Measurements from ENCODE around the gene POU3F1.

Gene POU3F1

GRCh38 chr1:38018864-38019343 is 27.7 kb downstream of the POU3F1 start:
- no peak for TF ChIP-seq EZH2 (IDR thresholded peaks at IDR 0.05; ENCODE audit: borderline replicate concordance, low read length)
- peak; percentile 61 for TF ChIP-seq CTCF (IDR thresholded peaks at IDR 0.05; ENCODE audit: low read length)
- Histone ChIP-seq H3K4me2 (ENCODE audit: low read length) (no peak overlapping the region), H3K27me3 (ENCODE audit: insufficient read depth, low read length) (no peaks in the 10 kb centered on the region), H3K36me3 (ENCODE audit: insufficient read depth, low read length) (peaks cover 87% of the 10 kb centered on the region), H2AFZ (ENCODE audit: low read length) (no peak overlapping the region), H3F3A (ENCODE audit: insufficient read depth, low read length) (no peaks in the 10 kb centered on the region; the same call in 1 of the 2 replicates), H3K9me3 (ENCODE audit: low read length) (no peaks in the 10 kb centered on the region), H3K27ac (ENCODE audit: low read depth, low read length, poor library complexity, severe bottlenecking) (no peak overlapping the region), H4K20me1 (ENCODE audit: insufficient read depth, low read length) (no peaks in the 10 kb centered on the region), H3K9ac (ENCODE audit: low read length) (no peak overlapping the region), H3K4me3 (ENCODE audit: low read depth, low read length, poor library complexity, severe bottlenecking) (no peak overlapping the region), H3K79me2 (ENCODE audit: insufficient read depth, low read length) (peaks cover 14% of the 10 kb centered on the region; the same call in 1 of the 2 replicates), H3K9me2 (ENCODE audit: low read depth, low read length) (no peaks in the 10 kb centered on the region), H3K4me1 (ENCODE audit: insufficient read depth, low read length, severe bottlenecking) (peaks cover 9% of the 10 kb centered on the region)

GRCh38 chr1:38015978-38016725 is 30.4 kb downstream of the POU3F1 start:
- Histone ChIP-seq H3K9me3 (ENCODE audit: low read length) (no peaks in the 10 kb centered on the region), H3K4me3 (ENCODE audit: low read depth, low read length, poor library complexity, severe bottlenecking) (no peak overlapping the region), H2AFZ (ENCODE audit: low read length) (no peak overlapping the region), H3K9me2 (ENCODE audit: low read depth, low read length) (no peaks in the 10 kb centered on the region), H3K27ac (ENCODE audit: low read depth, low read length, poor library complexity, severe bottlenecking) (no peak overlapping the region), H3K79me2 (ENCODE audit: insufficient read depth, low read length) (peaks cover 25% of the 10 kb centered on the region), H3K9ac (ENCODE audit: low read length) (no peak overlapping the region), H3K4me1 (ENCODE audit: insufficient read depth, low read length, severe bottlenecking) (peaks cover 17% of the 10 kb centered on the region), H3K27me3 (ENCODE audit: insufficient read depth, low read length) (no peaks in the 10 kb centered on the region), H4K20me1 (ENCODE audit: insufficient read depth, low read length) (no peaks in the 10 kb centered on the region), H3K36me3 (ENCODE audit: insufficient read depth, low read length) (peaks cover 62% of the 10 kb centered on the region), H3K4me2 (ENCODE audit: low read length) (no peak overlapping the region), H3F3A (ENCODE audit: insufficient read depth, low read length) (no peaks in the 10 kb centered on the region)
- TF ChIP-seq EZH2 (IDR thresholded peaks at IDR 0.05; ENCODE audit: borderline replicate concordance, low read length) (no peak), CTCF (IDR thresholded peaks at IDR 0.05; ENCODE audit: low read length) (no peak)

DNA sequence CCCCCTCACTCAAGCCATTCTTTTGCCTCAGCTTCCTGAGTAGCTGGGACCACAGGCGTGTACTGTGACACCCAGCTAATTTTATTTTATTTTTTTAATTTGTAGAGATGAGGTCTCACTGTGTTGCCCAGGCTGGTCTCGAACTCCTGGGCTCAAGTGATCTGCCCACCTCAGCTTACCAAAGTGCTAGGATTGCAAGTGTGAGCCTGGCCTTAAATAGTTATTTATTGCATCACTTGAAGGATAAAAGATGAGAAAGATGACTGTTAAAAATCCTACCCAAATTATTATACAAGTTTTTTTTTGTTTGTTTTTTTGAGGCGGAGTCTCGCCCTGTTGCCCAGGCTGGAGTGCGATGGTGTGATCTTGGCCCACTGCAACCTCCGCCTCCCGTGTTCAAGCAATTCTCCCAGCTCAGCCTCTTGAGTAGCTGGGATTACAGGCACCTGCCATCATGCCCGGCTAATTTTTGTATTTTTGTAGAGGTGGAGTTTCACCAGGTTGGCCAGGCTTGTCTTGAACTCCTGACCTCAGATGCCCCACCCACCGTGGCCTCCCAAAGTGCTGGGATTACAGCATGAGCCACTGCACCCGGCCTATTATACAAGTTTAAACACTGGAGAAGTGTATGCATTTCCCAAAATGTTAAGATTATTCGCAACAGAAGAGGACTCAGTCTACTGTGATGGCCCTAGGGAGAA is 31.7 kb downstream of the POU3F1 start:
- Histone ChIP-seq H3K27me3 (ENCODE audit: insufficient read depth, low read length) (no peaks in the 10 kb centered on the region), H3K79me2 (ENCODE audit: insufficient read depth, low read length) (peaks cover 25% of the 10 kb centered on the region), H3K9me3 (ENCODE audit: low read length) (no peaks in the 10 kb centered on the region), H3K4me3 (ENCODE audit: low read depth, low read length, poor library complexity, severe bottlenecking) (no peak overlapping the region), H3K36me3 (ENCODE audit: insufficient read depth, low read length) (peaks cover 50% of the 10 kb centered on the region), H3K27ac (ENCODE audit: low read depth, low read length, poor library complexity, severe bottlenecking) (no peak overlapping the region), H3K4me1 (ENCODE audit: insufficient read depth, low read length, severe bottlenecking) (peaks cover 17% of the 10 kb centered on the region), H2AFZ (ENCODE audit: low read length) (no peak overlapping the region), H4K20me1 (ENCODE audit: insufficient read depth, low read length) (no peaks in the 10 kb centered on the region), H3K9ac (ENCODE audit: low read length) (no peak overlapping the region), H3K4me2 (ENCODE audit: low read length) (0 out of 2 replicates have a peak overlapping the region, but pooled peaks have one; percentile 89), H3F3A (ENCODE audit: insufficient read depth, low read length) (no peaks in the 10 kb centered on the region), H3K9me2 (ENCODE audit: low read depth, low read length) (no peaks in the 10 kb centered on the region)
- no peak for TF ChIP-seq CTCF (IDR thresholded peaks at IDR 0.05; ENCODE audit: low read length)
- TF ChIP-seq EZH2 (IDR thresholded peaks at IDR 0.05; ENCODE audit: borderline replicate concordance, low read length) = no peak
